ENCODE results near the gene PEX11G. TPM values are rescaled to one million over a fixed set of nuclear protein-coding genes. Genes with fewer than 3 reads are reported as not detected.

Gene PEX11G
- total and polyA plus RNA-seq, 10 of the 15 experiments (the other 5 are each of a cell fraction or from before 2014, with no cell fraction given) = 0.05 to 1.8 (median 0.73) TPM; not detected in 1

- no peak for TF ChIP-seq NFYA (IDR thresholded peaks at IDR 0.05; ENCODE audit: borderline replicate concordance, low read depth, low read length)
- TF ChIP-seq BCL3 (IDR thresholded peaks at IDR 0.05; ENCODE audit: borderline replicate concordance, insufficient read depth, low read depth, low read length, poor library complexity, severe bottlenecking) = no peak
- no peak for TF ChIP-seq RELB (IDR thresholded peaks at IDR 0.05; ENCODE audit: low read depth)
- no peak for TF ChIP-seq PAX5 (IDR thresholded peaks at IDR 0.05; ENCODE audit: borderline replicate concordance, low read depth, low read length)
- TF ChIP-seq SMC3 (IDR thresholded peaks at IDR 0.05; ENCODE audit: borderline replicate concordance, low read length) = no peak
- no peak for TF ChIP-seq SMAD5 (IDR thresholded peaks at IDR 0.05; ENCODE audit: low read depth)
- TF ChIP-seq MAX (IDR thresholded peaks at IDR 0.05; ENCODE audit: low read depth, low read length) = no peak
- no peak for TF ChIP-seq EGR1 (IDR thresholded peaks at IDR 0.05; ENCODE audit: borderline replicate concordance in 1 of 2, low read depth in 2 of 2, low read length in 2 of 2)
- TF ChIP-seq ATF3 (IDR thresholded peaks at IDR 0.05; ENCODE audit: borderline replicate concordance, extremely low read depth, low read depth, low read length) = no peak
- no peak for TF ChIP-seq ZNF622 (IDR thresholded peaks at IDR 0.05)
- TF ChIP-seq NKRF (conservative IDR thresholded peaks at IDR 0.05) = no peak
- no peak for TF ChIP-seq NR2F1 (conservative IDR thresholded peaks at IDR 0.05)
- TF ChIP-seq SRF (IDR thresholded peaks at IDR 0.05; ENCODE audit: low read depth in 2 of 2, low read length in 2 of 2) = no peak
- no peak for TF ChIP-seq ATF7 (IDR thresholded peaks at IDR 0.05; ENCODE audit: low read depth)
- no peak for TF ChIP-seq ESRRA (IDR thresholded peaks at IDR 0.05; ENCODE audit: low read length)
- no peak for TF ChIP-seq MEF2B (IDR thresholded peaks at IDR 0.05; ENCODE audit: partially characterized antibody, poor library complexity, severe bottlenecking)
- intact Hi-C loops (cut with micrococcal nuclease; ENCODE audit: unreplicated experiment) = no loop called here
- H3K36me3 ChIP-seq (ENCODE audit: control insufficient read depth in 2 of 2, insufficient read depth in 2 of 2, low read length in 1 of 2) = no peaks in the 10 kb centered on the region
- no TSS peak for BruUV-seq (replicated peaks)
- H3K9me3 ChIP-seq (replicated peaks; ENCODE audit: control insufficient read depth, insufficient read depth, low read length) = no peaks in the 10 kb centered on the region
- ChIA-PET CTCF (interaction anchor here (0.5 to 2.4 kb wide), 7 partner anchors 11 to 421 kb away, joined by 3 to 9 read pairs (median 4); no protein-coding TSS in a partner anchor), SMC1A (ENCODE audit: uncharacterized antibody, unreplicated experiment) (interaction anchor here (0.6 to 1.8 kb wide), 6 partner anchors 9 to 136 kb away, joined by 3 to 10 read pairs (median 3); partner anchors contain the start of gene PNPLA6), POLR2A (interaction anchor here (0.5 to 3.2 kb wide), 3 partner anchors 11 to 379 kb away, joined by 3 to 28 read pairs (median 3); partner anchors contain the start of gene PNPLA6), RAD21 (ENCODE audit: unreplicated experiment) (interaction anchor here (1.0 to 2.1 kb wide), 6 partner anchors 12 to 276 kb away, joined by 3 to 7 read pairs (median 4); partner anchors contain the start of gene PNPLA6)
- H2AFZ ChIP-seq (ENCODE audit: control insufficient read depth, low read depth, low read length) = peak overlapping the region; percentile 90
- H3K27me3 ChIP-seq (replicated peaks in 1 of 2; ENCODE audit: control insufficient read depth in 2 of 2, insufficient read depth in 2 of 2, low read length in 1 of 2) = no peaks in the 10 kb centered on the region
- peak overlapping the region; percentile 99 for H3K4me2 ChIP-seq (ENCODE audit: control insufficient read depth, insufficient read depth)
- 19% methylated on average over 23 of the region's 23 CpGs for WGBS (ENCODE audit: insufficient coverage, insufficient replicate concordance, low lambda C conversion rate, missing lambda C conversion rate)
- DNase-seq (ENCODE audit: low read depth, low spot score) (no peak), ATAC-seq (no peak), FAIRE-seq (no peak)
- peak overlapping the region; percentile 76 for H3K4me3 ChIP-seq
- in situ Hi-C loops (cut with MboI) = no loop called here
- H3K9ac ChIP-seq (ENCODE audit: control insufficient read depth, insufficient read depth, low read length) = peak overlapping the region; percentile 80
- peaks cover 4% of the 10 kb centered on the region; the same call in 1 of the 2 replicates for H3K4me1 ChIP-seq (ENCODE audit: control insufficient read depth, insufficient read depth, low read length)
- H3K27ac ChIP-seq (ENCODE audit: control insufficient read depth, insufficient read depth) = no peak overlapping the region
- H3K79me2 ChIP-seq (ENCODE audit: control insufficient read depth, insufficient read depth, low read length) = no peaks in the 10 kb centered on the region
- H4K20me1 ChIP-seq (ENCODE audit: control insufficient read depth, insufficient read depth) = no peaks in the 10 kb centered on the region
Observed at GRCh38 chr19:7522923-7523667, 34.3 kb upstream of the PEX11G start.

All from GM12878 (cell line).